Stimulated activated CD8-positive, alpha-beta memory T cell treated with anti-CD3 and anti-CD28 coated beads, Interleukin-7, amount 100 ng/mL, for 24 hours (primary cell): ENCODE data around the gene GANAB.
"Not testable (repeated sequence)": the region's sequence is repeated elsewhere in the genome, so short reads cannot be mapped to it uniquely, and the experiment has no call there.

Source experiments
- DNase-seq: peaks from one replicate; pipeline ENCODE4 v3.0.0-alpha.2; 2020; ENCODE audit warnings: low read depth

GANAB gene

DNA sequence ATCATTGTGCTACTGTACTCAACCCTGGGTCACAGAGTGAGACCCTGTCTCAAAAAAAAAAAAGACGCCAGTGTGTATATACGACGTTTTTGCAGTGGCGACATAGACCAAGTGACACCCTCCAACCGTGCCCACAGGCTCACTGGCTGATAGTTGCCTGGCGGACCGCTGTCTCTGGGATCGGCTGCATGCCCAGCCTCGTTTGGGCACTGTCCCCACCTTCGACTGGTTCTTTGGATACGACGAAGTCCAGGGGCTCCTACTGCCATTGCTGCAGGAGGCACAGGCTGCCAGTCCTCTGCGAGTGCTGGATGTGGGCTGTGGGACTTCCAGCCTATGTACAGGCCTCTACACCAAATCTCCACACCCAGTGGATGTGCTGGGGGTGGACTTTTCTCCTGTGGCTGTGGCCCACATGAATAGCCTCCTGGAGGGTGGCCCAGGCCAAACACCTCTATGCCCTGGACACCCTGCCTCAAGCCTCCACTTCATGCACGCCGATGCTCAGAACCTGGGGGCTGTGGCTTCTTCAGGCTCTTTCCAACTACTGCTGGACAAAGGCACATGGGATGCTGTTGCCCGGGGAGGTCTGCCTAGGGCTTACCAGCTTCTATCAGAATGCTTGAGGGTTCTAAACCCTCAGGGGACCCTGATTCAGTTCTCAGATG is 20.0 kb upstream of the GANAB start:
- no peak for DNase-seq

GRCh38 chr11:62665599-62666258 is 19.3 kb upstream of the GANAB start:
- peak; percentile 46 for DNase-seq

DNA sequence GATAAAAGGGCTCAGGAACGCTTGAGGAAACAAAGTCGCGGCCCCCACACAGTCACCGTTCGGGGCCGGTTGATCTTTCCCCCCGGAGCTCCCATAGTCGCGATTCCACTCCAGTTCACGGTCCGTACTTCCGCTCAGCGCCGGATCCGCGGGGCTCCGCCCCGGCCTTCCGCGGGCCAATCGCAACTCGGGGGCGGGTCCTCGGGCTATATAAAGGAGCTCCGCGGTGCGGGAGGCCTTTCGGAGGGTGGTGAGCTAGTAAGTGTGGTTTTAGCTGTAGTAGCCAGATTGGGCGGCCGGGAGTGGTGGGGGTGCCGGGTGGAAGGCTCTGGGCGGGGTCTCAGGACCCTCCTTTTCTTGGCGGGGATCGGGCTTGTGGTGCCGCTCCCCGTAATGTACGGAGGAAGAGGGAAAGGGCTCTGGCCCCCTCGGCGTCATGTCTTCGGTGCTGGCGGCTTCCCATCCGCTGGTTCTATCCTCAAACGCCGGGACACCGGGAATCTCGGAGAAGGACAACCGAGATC is 18.7 kb upstream of the GANAB start, which contains the start of the genes C11orf98 and CSKMT:
Gene C11orf98 (minus strand): TSS at position 136 of the 524 bp plus-strand sequence. CDS start 41 bp downstream, at position 95.
Gene CSKMT (plus strand): TSS at position 238 of the 524 bp plus-strand sequence. CDS start 568 bp downstream, outside the sequence.
- peak; percentile 96 for DNase-seq

DNA sequence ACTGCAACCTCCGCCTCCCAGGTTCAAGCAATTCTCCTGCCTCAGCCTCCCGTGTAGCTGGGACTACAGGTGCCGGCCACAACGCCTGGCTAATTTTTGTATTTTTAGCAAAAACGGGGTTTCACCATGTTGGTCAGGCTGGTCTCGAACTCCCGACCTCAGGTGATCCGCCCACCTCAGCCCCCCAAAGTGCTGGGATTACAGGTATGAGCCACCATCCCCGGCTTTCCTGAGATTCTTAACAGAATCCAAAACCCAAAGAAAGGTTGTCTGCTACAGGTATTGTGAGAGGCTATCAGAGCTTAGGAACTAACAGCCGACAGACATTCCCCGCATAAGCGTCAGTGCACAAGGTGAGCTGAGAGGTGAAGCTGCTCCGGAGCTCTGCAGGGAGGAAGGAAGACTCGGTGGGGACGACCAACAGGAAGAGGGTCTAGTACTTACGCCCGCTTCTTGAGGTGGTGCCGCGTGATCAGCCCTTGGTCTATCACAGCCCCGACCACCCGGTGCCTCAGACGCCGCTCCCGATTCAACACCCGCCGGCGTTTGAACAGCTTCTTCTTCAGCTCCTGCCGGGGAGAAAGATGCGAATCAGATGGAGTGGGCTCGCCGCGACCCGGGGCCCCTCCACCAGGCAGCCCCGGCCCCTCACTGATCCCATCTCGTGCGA is 18.1 kb upstream of the GANAB start:
- DNase-seq = no peak

GRCh38 chr11:62656796-62657429 is 10.5 kb upstream of the GANAB start:
- DNase-seq = no peak

- no peak for DNase-seq
Measured at GRCh38 chr11:62654297-62654696, 7.9 kb upstream of the GANAB start.

DNA sequence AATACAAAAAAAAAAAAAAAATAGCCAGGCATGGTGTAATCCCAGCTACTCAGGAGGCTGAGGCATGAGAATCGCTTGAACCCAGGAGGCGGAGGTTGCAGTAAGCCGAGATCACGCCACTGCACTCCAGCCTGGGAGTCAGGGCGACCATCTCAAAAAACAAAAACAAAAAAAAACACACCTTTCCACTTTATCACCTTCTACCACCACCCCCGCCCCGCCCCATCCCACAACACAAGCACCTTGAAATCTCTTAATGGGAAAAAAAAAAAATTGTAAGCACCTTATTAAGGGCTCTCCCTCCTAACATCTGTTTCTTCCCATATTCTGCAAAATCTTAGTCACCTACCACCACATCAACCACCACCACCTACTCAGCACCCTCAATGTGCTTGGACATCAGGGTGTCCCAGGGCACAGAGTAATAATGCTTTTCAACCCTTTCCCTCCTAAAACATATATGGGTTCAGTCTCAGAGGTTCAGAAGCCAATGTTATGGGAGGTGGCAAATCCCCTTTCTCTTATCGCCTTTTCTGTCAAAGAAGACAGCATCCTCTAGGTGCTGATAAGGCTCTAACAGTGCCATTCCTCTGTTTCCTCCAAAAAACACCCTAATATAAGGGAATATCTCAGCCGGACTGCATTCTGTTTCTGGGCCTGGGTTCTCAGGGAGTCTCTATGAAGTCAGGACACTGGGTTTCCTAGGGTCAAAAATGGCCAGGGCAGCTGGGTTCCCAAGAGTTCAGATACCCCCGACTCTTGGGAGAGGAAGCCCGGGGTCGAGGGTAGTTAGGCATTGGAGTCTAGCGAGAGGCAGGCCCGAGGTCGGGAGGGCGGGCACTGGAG is 6.0 kb upstream of the GANAB start:
- no peak for DNase-seq

DNA sequence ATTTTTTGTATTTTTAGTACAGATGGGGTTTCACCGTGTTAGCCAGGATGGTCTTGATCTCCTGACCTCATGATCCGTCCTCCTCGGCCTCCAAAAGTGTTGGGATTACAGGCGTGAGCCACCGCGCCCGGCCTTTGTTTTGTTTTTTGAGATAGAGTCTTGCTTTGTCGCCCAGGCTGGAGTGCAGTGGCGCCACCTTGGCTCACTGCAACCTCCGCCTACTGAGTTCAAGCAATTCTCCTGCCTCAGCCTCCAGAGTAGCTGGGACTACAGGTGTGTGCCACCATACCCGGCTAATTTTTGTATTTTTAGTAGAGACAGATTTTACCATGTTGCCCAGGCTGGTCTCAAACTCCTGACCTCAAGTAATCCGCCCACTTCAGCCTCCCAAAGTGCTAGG is 3.9 kb upstream of the GANAB start:
- not testable (repeated sequence) for DNase-seq

DNA sequence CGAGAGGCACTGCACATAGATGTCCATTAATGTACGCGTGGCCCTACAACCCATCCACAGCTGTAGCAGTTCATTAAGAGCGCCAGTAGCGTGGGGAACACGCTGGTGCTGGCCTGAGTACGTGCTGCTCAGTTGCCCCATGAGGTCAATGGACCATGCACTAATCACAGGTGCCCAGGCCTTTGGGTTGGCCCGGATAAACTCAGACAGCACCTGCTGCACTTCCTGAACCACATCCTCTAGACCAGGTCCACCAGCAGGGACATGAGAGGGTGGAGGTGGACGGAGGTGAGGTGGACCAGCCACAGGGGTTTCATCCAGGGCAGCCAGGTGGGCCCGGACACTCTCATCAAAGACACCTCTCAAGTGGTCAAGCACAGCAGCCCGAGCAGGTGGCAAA is 3.1 kb upstream of the GANAB start:
- no peak for DNase-seq

DNA sequence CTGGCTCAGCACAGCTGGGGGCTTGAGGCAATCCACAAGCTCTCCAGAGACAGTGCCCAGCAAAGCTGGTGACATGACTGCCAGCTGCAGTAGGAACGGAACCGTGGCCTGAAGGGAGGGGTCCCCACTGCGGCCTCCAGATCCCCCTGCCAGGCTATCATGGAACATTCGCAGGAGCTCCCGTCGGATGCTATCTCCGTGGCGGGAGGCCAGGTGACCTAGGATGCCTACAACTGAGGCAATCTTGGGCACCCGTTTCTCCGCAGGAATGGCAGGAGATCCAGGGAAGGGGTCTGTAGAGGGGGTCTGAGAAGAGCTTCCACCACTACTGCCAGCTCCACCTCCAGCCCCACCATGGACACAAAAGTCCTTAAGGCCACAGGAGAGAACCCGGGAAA is 2.6 kb upstream of the GANAB start:
- DNase-seq = no peak

- DNase-seq = no peak
Measured at GRCh38 chr11:62648185-62648966, 2.0 kb upstream of the GANAB start.

DNA sequence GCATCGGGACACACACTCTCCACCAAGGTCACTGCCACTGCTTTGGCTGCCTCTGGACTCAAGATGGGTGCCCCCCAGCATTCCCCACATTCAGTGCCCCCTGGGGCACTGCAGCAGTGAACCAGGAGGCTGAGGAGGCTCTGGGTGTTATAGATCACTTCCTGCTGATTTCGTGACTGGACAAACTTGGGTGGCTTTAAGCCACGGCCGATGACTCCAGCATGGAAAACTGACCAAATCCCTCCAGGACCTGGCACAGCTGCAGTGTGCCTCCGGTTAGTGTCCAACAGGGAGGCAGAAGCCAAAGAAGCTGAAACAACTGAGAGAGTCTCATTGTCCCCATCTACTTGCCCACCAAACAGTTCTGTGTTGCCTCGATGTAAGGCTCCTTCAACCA is 1.2 kb upstream of the GANAB start:
- DNase-seq = no peak

GRCh38 chr11:62646825-62647608 is 604 bp upstream of the GANAB start:
- no peak for DNase-seq

DNA sequence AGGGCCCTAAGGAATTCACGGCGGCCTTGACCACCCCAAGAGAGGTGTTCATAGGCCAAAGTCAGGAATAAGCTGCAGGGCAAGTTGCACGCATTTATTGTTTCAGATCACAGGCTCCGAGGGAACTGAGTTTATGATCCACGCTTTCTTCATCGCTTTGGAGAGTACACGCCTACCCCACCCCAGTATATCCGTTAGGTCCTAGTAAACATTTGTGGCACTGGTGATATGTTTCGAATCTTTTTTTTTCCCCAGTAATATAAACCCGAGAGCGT is 805 bp downstream of the GANAB start:
- DNase-seq = no peak

DNA sequence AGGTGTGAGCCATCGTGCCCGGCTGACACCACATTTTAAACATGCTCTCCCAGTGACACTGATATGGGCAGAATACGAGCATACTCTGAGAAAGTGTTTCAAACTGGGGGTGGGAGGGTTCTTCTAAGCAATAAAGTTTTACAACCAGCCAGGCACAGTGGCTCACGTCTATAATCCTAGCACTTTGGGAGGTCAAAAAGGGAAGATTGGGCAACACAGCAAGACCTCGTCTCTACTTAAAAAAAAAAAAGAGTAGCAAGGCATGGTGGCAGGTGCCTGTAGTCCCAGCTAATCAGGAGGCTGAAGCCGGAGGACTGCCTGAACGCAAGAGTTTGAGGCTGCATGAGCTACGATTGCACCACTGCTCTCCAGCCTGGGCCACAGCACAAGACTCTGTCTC is 2.2 kb downstream of the GANAB start:
- no peak for DNase-seq

- no peak for DNase-seq
Measured at GRCh38 chr11:62632492-62632891, 13.9 kb downstream of the GANAB start.

GRCh38 chr11:62627713-62628112 is 18.7 kb downstream of the GANAB start:
- DNase-seq = no peak

- no peak for DNase-seq
Measured at GRCh38 chr11:62622476-62623089, 23.8 kb downstream of the GANAB start.

DNA sequence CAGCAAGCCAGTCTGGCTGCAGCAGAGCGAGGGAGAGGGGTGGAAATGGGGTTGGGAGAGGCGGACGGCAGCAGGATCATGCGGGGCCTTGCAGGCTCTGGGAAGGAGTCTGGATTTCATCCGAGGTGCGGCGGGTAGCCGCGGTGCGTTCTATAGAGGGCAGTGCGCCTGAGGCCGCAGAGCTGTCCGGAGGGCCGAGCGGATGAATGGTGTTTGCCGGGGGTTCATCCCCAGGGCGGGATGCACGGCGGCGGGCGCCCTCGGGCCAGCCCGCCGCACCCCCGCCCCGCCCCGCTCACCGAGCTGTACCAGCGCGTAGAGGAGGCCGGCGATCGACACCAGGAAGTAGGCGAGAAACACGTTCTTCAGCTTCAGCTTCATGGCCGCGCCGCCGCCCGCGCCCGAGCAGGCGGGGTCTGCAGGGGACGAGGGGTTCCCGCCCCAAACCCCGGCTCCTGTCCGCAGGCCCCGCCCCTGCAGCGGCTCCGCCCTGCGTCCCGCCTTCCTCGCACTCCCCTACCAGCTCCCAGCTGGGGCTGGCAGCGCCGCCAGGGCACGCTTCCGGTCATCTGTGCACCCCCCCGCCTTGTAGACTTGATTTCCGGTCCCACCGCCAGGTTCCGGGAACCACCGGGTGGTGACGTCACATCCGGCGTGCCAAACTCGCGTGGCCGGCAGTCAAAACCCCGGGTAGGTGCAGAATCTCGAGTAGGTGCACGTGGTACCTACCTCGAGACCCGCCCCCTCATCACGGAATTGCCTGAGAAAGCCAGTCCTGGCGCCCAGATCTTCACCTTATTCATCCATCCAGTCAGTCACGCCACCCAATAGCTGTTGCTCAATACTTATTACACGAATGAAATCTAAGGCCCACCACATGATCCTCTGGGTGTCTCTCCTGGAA is 24.6 kb downstream of the GANAB start, which contains the start of gene B3GAT3:
Gene B3GAT3 (minus strand): TSS at position 420 of the 904 bp plus-strand sequence. CDS start 39 bp downstream, at position 381.
- peak; percentile 92 for DNase-seq
